ENCODE data around the gene EPB41.
"Not testable (repeated sequence)": the region's sequence is repeated elsewhere in the genome, so short reads cannot be mapped to it uniquely, and the experiment has no call there.

The EPB41 gene

GRCh38 chr1:29145739-29146437 is 231.5 kb downstream of the EPB41 start:
- peak; percentile 87 for DNase-seq

GRCh38 chr1:29148656-29149491 is 234.5 kb downstream of the EPB41 start:
- no peak for DNase-seq

DNA sequence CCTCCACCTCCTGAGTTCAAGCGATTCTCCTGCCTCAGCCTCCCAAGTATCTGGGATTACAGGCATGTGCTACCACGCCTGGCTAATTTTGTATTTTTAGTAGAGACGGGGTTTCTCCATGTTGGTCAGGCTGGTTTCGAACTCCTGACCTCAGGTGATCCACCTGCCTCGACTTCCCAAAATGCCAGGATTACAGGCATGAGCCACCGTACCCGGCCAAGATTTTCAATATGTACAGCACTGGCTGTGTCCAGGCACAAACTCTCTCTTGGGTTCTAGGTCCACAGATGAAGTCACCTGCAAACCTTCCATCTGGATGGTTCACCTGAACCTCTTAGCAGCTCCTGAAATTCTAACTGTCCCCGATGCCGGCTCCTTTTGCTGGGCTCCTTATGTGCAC is 236.0 kb downstream of the EPB41 start:
- DNase-seq = not testable (repeated sequence)

- DNase-seq = no peak
These were observed 237.9 kb downstream of the EPB41 start for GRCh38 chr1:29152046-29152805.

DNA sequence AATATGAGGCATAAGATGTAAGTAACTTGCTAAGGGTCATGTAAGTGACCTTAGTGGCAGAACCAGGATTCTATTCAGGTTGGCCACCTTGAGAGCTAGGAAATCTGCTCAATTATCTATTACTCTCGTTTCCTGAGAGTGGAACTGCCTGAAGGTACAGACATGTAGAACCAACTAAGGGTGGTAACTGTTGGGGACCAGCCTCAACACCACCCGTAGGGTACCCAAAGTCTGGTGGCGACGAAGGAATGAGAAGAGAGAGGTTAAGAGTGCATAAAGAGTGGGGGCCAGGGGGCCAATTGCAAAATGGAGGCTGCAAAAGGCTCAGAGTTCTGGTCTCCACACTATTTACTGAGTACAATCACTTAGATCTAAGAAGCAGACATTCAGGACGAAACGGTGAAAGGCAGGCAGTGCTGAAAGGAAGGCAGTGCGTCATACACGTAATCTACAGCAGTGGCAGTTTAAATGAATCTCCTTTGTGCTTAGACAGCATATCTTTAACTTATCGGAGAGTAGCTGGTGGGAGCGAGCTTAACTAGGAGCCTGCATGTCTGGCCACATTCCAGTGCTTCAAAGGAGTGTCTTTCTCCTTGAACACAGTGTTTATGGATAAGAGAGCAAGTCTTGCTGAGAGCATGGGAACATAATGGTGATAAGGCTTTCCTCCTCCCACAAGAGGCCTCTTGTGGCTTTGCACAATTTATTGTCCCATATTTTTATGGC is 242.3 kb downstream of the EPB41 start:
- peak; percentile 97 for DNase-seq

DNA sequence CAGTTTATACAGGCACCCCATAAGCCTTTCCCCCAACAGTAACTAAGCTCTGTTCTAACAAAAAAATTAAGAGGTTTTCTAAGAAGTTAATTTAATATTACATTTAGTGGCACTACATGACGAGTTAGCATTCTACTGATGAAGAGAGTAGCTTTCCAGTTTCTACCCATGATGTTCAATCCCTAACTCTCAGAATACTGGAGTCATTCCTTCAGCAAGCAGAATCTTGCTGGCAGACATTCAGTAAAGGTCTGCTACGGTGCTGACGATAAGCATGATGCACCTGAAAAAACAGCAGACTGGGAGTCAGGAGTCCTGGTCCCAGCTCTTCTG is 242.9 kb downstream of the EPB41 start:
- no peak for DNase-seq

DNA sequence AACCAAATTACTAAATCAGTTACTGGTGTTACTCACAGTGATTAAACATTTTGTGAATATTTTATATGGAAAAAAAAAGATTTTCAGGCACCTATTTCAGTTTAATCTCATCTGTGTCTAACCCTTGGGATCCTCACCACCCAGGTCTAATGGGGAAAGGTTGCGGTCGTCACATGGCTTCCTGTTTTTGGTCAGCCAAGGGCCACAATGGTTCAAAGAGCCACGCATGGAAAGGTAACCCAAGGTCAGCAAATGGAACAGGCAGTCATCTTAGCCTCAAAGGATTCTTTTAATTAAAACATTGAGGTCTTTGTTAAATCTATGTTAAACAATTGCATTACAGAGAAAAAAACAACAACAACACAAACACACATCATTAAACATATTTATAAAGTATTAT is 245.4 kb downstream of the EPB41 start:
- no peak for DNase-seq

DNA sequence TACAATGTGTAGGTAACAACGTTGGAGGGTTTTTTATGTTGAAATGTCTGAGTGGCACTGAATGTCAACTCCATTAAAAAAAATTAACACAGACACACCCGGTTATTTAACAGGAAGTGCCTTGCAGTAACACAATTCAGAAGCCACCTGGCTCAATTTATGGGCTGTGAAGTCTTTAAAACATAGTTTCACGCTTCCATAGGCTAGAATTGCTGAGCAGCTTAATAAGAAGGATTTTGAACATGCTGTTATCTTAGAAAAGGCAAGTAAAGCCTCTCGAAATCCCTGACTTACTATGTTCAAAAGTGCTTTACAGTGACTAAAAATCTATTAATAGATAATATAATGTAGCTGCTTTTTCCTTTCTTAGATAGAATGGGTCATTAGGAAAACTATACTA is 247.7 kb downstream of the EPB41 start:
- no peak for DNase-seq

DNA sequence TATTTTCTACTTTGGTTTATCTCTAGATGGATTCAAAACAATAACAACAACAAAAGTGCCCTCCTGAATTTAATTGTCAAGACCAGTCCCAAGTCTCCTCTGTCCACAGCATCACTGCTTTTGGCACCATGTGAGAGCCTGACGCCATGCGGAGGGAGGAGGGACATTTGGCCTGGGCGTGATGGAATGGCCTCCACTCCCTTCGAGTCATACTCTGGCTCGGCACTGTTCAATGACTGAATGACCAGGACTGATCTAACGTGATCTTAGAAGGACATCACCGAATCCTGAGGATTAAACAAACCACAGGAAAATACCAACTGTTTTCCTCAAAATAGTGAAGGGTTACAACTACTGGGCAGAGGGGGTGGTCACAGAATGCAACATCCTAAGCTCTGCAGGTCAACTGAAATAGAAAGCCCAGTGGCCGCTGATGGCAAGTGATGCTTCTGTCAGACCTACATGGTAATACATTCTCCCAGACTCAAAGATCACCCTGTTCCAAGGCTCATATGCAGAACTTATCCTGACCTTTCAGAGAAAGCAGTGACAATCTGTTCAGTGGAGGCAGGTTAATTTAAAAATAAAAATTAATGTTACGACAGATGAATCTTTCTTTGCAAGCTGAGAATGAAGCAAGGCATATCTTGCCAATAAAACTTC is 248.2 kb downstream of the EPB41 start:
- no peak for DNase-seq

DNA sequence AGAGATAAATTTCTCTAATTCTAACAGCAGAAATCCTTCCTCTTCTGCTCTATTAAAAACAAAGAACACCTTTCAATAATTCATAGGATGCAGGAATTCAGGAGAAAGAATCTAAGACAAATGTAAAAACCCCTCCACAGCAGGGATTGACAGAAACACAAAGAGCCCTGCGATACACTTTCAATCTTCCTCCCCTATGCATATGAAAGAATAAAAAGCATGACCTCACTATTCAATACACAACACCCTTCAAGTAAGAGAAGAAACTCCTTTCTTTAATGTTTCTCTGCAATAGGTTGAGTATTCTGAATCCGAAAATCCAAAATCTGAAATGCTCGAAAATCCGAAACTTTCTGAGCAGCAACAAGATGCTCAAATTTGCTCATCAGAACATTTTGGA is 250.2 kb downstream of the EPB41 start:
- DNase-seq = no peak

- no peak for DNase-seq
These were observed 252.0 kb downstream of the EPB41 start for GRCh38 chr1:29166291-29166878.

GRCh38 chr1:29167904-29168303 is 253.5 kb downstream of the EPB41 start:
- DNase-seq = no peak
